Karpas-422 (cell line): ENCODE measurements around the gene CCBE1. TPM values are rescaled to one million over a fixed set of nuclear protein-coding genes. Genes with fewer than 3 reads are reported as not detected.
"Not testable (repeated sequence)": the region's sequence is repeated elsewhere in the genome, so short reads cannot be mapped to it uniquely, and the experiment has no call there.

Experiments
- DNase-seq: peaks from one replicate; pipeline ENCODE4 v3.0.0-alpha.2; 2015
- H2AFZ ChIP-seq: fragments of 200-600 bp; sonication (generic); 2 replicates; pipeline ENCODE4 v1.6.1; 2014; ENCODE audit warnings: antibody characterized with exemption, low read length, mixed read lengths
- H3K27ac ChIP-seq: fragments of 200-600 bp; sonication (generic); 2 replicates; pipeline ENCODE4 v1.5.1; 2014; ENCODE audit warnings: mild to moderate bottlenecking, low read length, moderate library complexity
- H3K27me3 ChIP-seq: fragments of 200-600 bp; sonication (generic); 2 replicates; pipeline ENCODE4 v1.6.1; 2014; ENCODE audit warnings: low read length, mixed read lengths
- H3K36me3 ChIP-seq: fragments of 200-600 bp; sonication (generic); 2 replicates; pipeline ENCODE4 v1.6.1; 2014; ENCODE audit warnings: low read length, mixed read lengths; ENCODE audit not compliant: insufficient read depth
- H3K4me1 ChIP-seq: fragments of 200-600 bp; sonication (generic); 2 replicates; pipeline ENCODE4 v1.6.1; 2014; ENCODE audit warnings: mild to moderate bottlenecking, low read length, mixed read lengths
- H3K4me2 ChIP-seq: fragments of 200-600 bp; sonication (generic); 2 replicates; pipeline ENCODE4 v1.6.1; 2014; ENCODE audit warnings: low read length, low read depth, mild to moderate bottlenecking; ENCODE audit not compliant: poor library complexity, severe bottlenecking
- H3K4me3 ChIP-seq: fragments of 200-600 bp; sonication (generic); 2 replicates; pipeline ENCODE4 v1.5.1; 2014; ENCODE audit warnings: mild to moderate bottlenecking, antibody characterized with exemption, low read length, mixed read lengths
- H3K79me2 ChIP-seq: fragments of 200-600 bp; sonication (generic); 2 replicates; pipeline ENCODE4 v1.6.1; 2014; ENCODE audit warnings: mild to moderate bottlenecking, low read length, mixed read lengths
- H3K9ac ChIP-seq: fragments of 200-600 bp; sonication (generic); 2 replicates; pipeline ENCODE4 v1.6.0; 2014; ENCODE audit warnings: low read length
- H3K9me2 ChIP-seq: fragments of 200-600 bp; sonication (generic), shearing (Covaris generic); replicated peaks from 2 replicates; pipeline ENCODE4 v1.6.0; 2014; ENCODE audit warnings: mild to moderate bottlenecking, low read length, moderate library complexity; ENCODE audit not compliant: insufficient read depth
- H3K9me3 ChIP-seq: fragments of 300-700, 200-600 bp; sonication (generic); 2 replicates; pipeline ENCODE4 v1.6.1; 2014; ENCODE audit warnings: low read length, mixed read lengths
- H4K20me1 ChIP-seq: fragments of 200-600 bp; sonication (generic); 2 replicates; pipeline ENCODE4 v1.6.1; 2014; ENCODE audit warnings: mild to moderate bottlenecking, antibody characterized with exemption, low read length, low read depth; ENCODE audit not compliant: insufficient read depth
- total RNA-seq: library from RNA; depleted of rRNA; stranded (reverse); fragments of >200 nt; shearing (Covaris generic); gene quantifications from 2 replicates; pipeline ENCODE4 v1.2.3, GENCODE V29; 2014; ENCODE audit warnings: low replicate concordance

Gene CCBE1
- total RNA-seq, 1 experiment from 2014 or later = not detected

DNA sequence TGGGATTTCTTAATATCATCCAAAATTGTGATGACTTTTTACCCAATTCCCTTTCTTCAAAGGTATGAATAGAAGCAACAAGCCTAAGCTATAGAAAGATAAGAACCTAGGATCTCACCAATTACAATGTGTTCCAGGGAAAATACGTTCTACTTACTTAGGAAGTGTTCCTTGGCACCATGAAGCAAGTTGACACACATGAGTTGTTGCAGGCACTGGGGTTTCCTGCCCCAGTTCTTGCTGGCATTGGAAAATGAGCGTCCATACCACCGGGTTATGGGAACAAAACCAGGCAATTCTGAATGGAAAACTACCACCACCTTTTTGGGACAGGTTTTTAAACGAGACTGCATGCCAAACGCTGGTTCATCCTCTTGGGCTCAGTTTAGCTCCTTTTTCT lies 46.2 kb downstream of the CCBE1 start:
- H3K27ac ChIP-seq = no peak overlapping the region
- H3K4me1 ChIP-seq = no peaks in the 10 kb centered on the region
- no peaks in the 10 kb centered on the region for H3K27me3 ChIP-seq
- no peak overlapping the region for H3K4me2 ChIP-seq
- no peaks in the 10 kb centered on the region for H3K9me3 ChIP-seq
- H4K20me1 ChIP-seq = no peaks in the 10 kb centered on the region
- no peaks in the 10 kb centered on the region for H3K36me3 ChIP-seq
- no peak overlapping the region for H3K4me3 ChIP-seq
- no peak overlapping the region for H3K9ac ChIP-seq
- no peaks in the 10 kb centered on the region for H3K79me2 ChIP-seq
- no peak for DNase-seq
- H3K9me2 ChIP-seq = no peaks in the 10 kb centered on the region
- no peak overlapping the region for H2AFZ ChIP-seq

DNA sequence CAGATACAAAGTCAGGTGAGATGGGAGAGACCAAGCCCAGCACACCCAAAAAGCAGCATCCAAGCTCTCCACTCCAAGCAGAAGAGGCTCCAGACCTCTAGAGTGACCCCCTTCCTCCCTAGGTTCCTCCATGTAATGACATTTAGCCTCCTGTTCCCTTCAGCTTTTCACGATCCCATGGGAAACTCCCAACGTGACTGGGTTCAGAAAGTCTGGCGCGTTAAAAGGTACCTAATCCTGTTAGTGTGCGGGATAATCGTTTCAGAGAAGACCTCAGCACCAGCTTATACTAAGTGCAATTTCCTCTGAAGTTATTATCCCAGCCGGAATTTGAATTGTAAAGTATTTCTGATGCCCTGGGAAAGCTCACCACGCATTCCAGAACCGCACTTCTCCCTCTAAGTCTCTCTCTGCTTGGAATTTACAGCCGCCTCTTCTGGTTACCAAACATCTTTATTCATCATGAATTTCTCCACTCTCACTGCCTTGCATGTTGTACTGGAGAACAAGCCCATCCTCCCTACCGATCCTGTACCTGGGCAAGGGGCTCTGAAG lies 46.9 kb downstream of the CCBE1 start:
- Histone ChIP-seq H3K9me2 (no peaks in the 10 kb centered on the region), H3K9ac (no peak overlapping the region), H3K9me3 (no peaks in the 10 kb centered on the region), H3K4me3 (no peak overlapping the region), H3K79me2 (no peaks in the 10 kb centered on the region), H3K27ac (no peak overlapping the region), H2AFZ (no peak overlapping the region), H3K4me2 (no peak overlapping the region), H4K20me1 (no peaks in the 10 kb centered on the region), H3K36me3 (no peaks in the 10 kb centered on the region), H3K4me1 (no peaks in the 10 kb centered on the region), H3K27me3 (no peaks in the 10 kb centered on the region)
- no peak for DNase-seq

DNA sequence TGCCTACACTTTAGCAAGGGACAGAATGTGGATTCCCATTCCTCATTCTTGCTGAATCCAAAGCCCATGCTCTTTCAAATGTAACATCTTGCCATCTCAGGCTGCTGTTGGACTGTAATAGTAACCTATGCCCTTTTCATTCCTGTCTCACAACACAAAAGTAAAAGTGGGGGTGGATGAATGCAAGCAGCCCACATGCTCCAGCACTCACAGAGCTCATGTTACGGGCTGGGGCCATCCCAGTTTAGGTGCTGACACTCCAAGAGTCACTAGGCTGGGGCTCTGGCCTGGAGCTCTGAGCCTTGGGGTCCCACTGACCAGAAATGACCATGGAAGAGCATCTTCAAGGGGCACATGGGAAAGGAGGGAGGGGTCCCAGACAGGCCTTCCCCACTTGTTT lies 47.6 kb downstream of the CCBE1 start:
- Histone ChIP-seq H3K9me2 (no peaks in the 10 kb centered on the region), H3K27ac (no peak overlapping the region), H3K27me3 (no peaks in the 10 kb centered on the region), H3K79me2 (no peaks in the 10 kb centered on the region), H3K4me3 (no peak overlapping the region), H3K9me3 (no peaks in the 10 kb centered on the region), H3K36me3 (no peaks in the 10 kb centered on the region), H4K20me1 (no peaks in the 10 kb centered on the region), H3K4me2 (no peak overlapping the region), H3K4me1 (no peaks in the 10 kb centered on the region), H3K9ac (no peak overlapping the region), H2AFZ (no peak overlapping the region)
- no peak for DNase-seq

DNA sequence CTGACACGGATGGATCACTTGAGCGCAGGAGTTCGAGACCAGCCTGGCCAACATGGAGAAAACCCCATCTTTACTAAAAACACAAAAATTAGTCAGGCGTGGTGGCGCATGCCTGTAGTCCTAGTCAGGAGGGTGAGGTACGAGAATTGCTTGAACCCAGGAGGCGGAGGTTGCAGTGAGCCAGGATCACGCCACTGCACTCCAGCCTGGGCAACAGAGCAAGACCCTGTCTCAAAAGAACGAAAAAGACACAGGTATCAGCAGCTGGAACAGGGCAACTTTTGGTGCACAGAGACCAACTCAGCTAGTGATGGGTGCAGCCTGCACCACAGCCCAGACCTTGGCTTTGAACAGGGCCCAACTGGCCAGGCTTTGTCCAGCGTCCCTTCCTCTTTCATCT lies 48.8 kb downstream of the CCBE1 start:
- H3K9me2 ChIP-seq, H3K9ac ChIP-seq, H3K4me3 ChIP-seq, H3K79me2 ChIP-seq, H3K27ac ChIP-seq, H3K9me3 ChIP-seq, H3K27me3 ChIP-seq, H3K4me1 ChIP-seq, DNase-seq, H4K20me1 ChIP-seq, H3K4me2 ChIP-seq, H3K36me3 ChIP-seq, H2AFZ ChIP-seq: not testable (repeated sequence)

DNA sequence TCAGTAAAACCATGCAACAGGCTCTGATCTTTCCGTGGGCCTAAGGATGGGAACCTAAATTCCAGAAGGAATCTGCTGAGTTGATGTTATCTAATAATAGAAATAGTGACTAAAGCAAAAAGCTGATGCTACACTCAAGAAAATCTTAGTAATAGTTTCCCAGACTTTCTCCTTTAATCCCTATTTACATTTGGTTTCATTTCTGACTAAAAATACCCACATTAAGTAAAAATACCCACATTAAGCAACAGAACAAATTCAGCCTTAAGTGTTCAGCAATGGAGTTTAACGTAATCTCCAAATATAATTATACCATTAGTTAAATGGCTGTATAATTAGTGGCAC lies 50.3 kb downstream of the CCBE1 start:
- no peak for DNase-seq

DNA sequence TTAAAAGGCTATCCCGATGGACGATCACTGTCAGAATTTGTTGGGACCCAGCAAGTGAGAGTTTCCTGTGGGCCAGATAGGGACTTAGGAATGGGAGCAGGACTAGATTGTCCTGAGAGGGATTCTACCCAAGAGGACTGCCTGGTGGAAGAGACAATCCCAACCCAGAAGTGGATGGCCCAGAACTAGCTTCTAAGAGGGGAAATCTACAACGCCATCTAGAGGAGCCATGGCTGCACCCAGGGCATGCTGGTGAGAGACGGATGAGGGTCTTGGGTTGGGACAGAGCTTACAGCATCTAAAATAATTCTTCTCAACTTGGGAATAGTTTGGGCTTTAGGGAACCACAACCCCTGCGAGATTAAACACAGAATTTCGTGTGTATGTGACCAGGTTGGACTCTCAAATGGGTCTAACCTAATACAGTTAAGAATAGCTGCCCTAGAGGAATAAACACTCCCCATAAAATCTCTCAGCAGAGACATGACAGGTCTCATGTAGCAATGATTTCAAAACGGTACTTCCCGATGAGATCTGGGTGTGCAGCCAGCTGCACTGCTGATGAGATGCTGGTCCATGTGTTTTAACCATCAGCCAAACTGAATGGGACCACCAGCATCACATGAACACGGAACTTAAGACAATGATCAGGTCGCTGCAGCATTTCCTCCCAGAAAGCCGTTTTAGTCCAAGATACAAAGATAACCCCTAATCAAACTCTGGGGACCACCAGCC lies 50.8 kb downstream of the CCBE1 start:
- H3K4me3 ChIP-seq = no peak overlapping the region
- peak; percentile 48 for DNase-seq
- H3K27ac ChIP-seq = no peak overlapping the region
- no peaks in the 10 kb centered on the region for H3K36me3 ChIP-seq
- H3K79me2 ChIP-seq = no peaks in the 10 kb centered on the region
- H2AFZ ChIP-seq = no peak overlapping the region
- no peaks in the 10 kb centered on the region for H4K20me1 ChIP-seq
- no peaks in the 10 kb centered on the region for H3K27me3 ChIP-seq
- H3K9me3 ChIP-seq = no peaks in the 10 kb centered on the region
- H3K9ac ChIP-seq = no peak overlapping the region
- no peaks in the 10 kb centered on the region for H3K4me1 ChIP-seq
- no peak overlapping the region for H3K4me2 ChIP-seq
- H3K9me2 ChIP-seq = no peaks in the 10 kb centered on the region

More for the DNA sequence above, 50.3 kb downstream of the CCBE1 start:
- Histone ChIP-seq H3K27me3 (no peaks in the 10 kb centered on the region), H3K27ac (no peak overlapping the region), H3K4me2 (no peak overlapping the region), H4K20me1 (no peaks in the 10 kb centered on the region), H3K36me3 (no peaks in the 10 kb centered on the region), H3K9ac (no peak overlapping the region), H3K79me2 (no peaks in the 10 kb centered on the region), H3K9me3 (no peaks in the 10 kb centered on the region), H3K4me1 (no peaks in the 10 kb centered on the region), H3K4me3 (no peak overlapping the region), H2AFZ (no peak overlapping the region), H3K9me2 (no peaks in the 10 kb centered on the region)

DNA sequence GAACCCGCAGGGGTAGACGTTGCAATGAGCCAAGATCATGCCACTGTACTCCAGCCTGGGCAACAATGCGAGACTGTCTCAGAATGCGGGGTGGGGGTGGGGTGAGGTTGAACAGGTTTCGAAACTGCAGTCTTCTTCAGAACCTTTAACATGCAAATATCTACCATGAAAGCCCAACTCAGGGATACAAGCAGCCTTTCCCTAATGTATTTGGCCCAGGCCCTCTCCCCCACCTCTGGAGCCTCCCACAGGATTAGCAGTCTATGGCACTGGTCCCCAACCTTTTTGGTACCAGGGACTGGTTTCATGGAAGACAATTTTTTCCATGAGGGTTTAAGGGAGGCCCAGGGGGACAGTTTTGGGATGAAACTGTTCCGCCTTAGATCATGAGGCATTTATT lies 53.5 kb downstream of the CCBE1 start:
- DNase-seq = no peak
- H3K9ac ChIP-seq = no peak overlapping the region
- H3K9me3 ChIP-seq = no peaks in the 10 kb centered on the region
- no peaks in the 10 kb centered on the region for H4K20me1 ChIP-seq
- H3K27me3 ChIP-seq = no peaks in the 10 kb centered on the region
- no peak overlapping the region for H3K4me2 ChIP-seq
- no peak overlapping the region for H2AFZ ChIP-seq
- H3K36me3 ChIP-seq = no peaks in the 10 kb centered on the region
- H3K4me3 ChIP-seq = no peak overlapping the region
- no peaks in the 10 kb centered on the region for H3K9me2 ChIP-seq
- no peaks in the 10 kb centered on the region for H3K4me1 ChIP-seq
- H3K27ac ChIP-seq = no peak overlapping the region
- no peaks in the 10 kb centered on the region for H3K79me2 ChIP-seq

DNA sequence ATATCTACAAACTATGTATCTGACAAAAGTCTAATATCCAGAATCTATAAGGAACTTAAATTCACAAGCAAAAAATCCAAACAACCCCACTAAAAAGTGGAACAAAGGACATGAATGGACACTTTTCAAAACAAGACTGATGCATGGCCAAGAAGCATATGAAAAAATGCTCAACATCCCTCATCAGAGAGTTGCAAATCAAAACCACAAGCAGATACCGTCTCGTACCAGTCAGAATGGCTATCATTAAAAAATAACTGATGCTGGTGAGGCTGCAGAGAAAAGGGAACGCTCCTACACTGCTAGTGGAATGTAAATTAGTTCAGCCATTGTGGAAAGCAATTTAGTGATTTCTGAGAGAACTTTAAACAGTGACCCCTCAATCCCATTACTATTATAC lies 56.5 kb downstream of the CCBE1 start:
- H4K20me1 ChIP-seq = no peaks in the 10 kb centered on the region

More for the DNA sequence above, 56.5 kb downstream of the CCBE1 start:
- H2AFZ ChIP-seq = no peak overlapping the region
- no peaks in the 10 kb centered on the region for H3K27me3 ChIP-seq
- H3K4me3 ChIP-seq = no peak overlapping the region
- H3K27ac ChIP-seq = no peak overlapping the region
- no peaks in the 10 kb centered on the region for H3K9me3 ChIP-seq
- no peaks in the 10 kb centered on the region for H3K36me3 ChIP-seq
- no peaks in the 10 kb centered on the region for H3K79me2 ChIP-seq
- H3K9me2 ChIP-seq = no peaks in the 10 kb centered on the region
- H3K4me1 ChIP-seq = no peaks in the 10 kb centered on the region
- DNase-seq = no peak
- no peak overlapping the region for H3K9ac ChIP-seq
- no peak overlapping the region for H3K4me2 ChIP-seq
